WTC11 (cell line): ENCODE results near the gene YES1. TPM values are rescaled to one million over a fixed set of nuclear protein-coding genes. Genes with fewer than 3 reads are reported as not detected.
"Not testable (repeated sequence)": the region's sequence is repeated elsewhere in the genome, so short reads cannot be mapped to it uniquely, and the experiment has no call there.

Source experiments
- ATAC-seq: fragments of 200-7000 bp; cut with Tn5 transposase; 2 replicates; pipeline ENCODE4 v1.10.0; 2021; ENCODE audit warnings: mild to moderate bottlenecking, moderate library complexity
- CTCF ChIA-PET: fragments of 300-600 bp; sonication (Branson Sonifier 250); formaldehyde crosslinking; loops from one replicate; lab custom pipeline; 2021; ENCODE audit warnings: antibody characterized with exemption; lab: Charles Lee
- POLR2A ChIA-PET: fragments of 350-600 bp; sonication (Branson Sonifier 250); formaldehyde crosslinking; loops from one replicate; lab custom pipeline; 2021; ENCODE audit warnings: antibody characterized with exemption; lab: Charles Lee
- DNase-seq: peaks from one replicate; pipeline ENCODE4 v3.0.0; 2021; ENCODE audit warnings: low spot score
- H3K27ac Mint-ChIP-seq: 2 replicates; pipeline ENCODE4 v1.8.0; 2021; ENCODE audit warnings: mixed read lengths
- H3K27me3 Mint-ChIP-seq: 2 replicates; pipeline ENCODE4 v1.8.0; 2021; ENCODE audit warnings: low read depth, mild to moderate bottlenecking, moderate library complexity, mixed read lengths
- H3K36me3 Mint-ChIP-seq: 2 replicates; pipeline ENCODE4 v1.8.0; 2021; ENCODE audit warnings: mixed read lengths
- H3K4me1 Mint-ChIP-seq: 2 replicates; pipeline ENCODE4 v1.8.0; 2022; ENCODE audit warnings: mixed read lengths
- H3K4me3 Mint-ChIP-seq: 2 replicates; pipeline ENCODE4 v1.8.0; 2021; ENCODE audit warnings: mild to moderate bottlenecking, moderate library complexity, mixed read lengths
- H3K9me3 Mint-ChIP-seq: 2 replicates; pipeline ENCODE4 v1.8.0; 2021; ENCODE audit warnings: mixed read lengths
- ATF1 ChIP-seq: sonication (generic); formaldehyde crosslinking; IDR thresholded peaks from 2 replicates; pipeline ENCODE4 v1.8.1; 2023; ENCODE audit warnings: mild to moderate bottlenecking, moderate library complexity, missing genetic modification reagents
- GRHL2 ChIP-seq: fragments of 250-450 bp; sonication (Bioruptor Pico); IDR thresholded peaks from 2 replicates; pipeline ENCODE4 v1.8.0; 2022; ENCODE audit warnings: mild to moderate bottlenecking, moderate library complexity; ENCODE audit not compliant: insufficient replicate concordance, severe bottlenecking
- IRF2 ChIP-seq: sonication (generic); formaldehyde crosslinking; IDR thresholded peaks from 2 replicates; pipeline ENCODE4 v1.8.0; 2022; ENCODE audit warnings: low read depth, missing genetic modification reagents, borderline replicate concordance
- KAT7 ChIP-seq: sonication (generic); formaldehyde crosslinking; IDR thresholded peaks from 2 replicates; pipeline ENCODE4 v1.8.1; 2023; ENCODE audit warnings: missing genetic modification reagents, mild to moderate bottlenecking, borderline replicate concordance
- RORB ChIP-seq: fragments of 250-450 bp; sonication (Bioruptor Pico); IDR thresholded peaks from 2 replicates; pipeline ENCODE4 v1.9.0; 2021; ENCODE audit warnings: mild to moderate bottlenecking
- SMAD3 ChIP-seq: sonication (generic); formaldehyde crosslinking; IDR thresholded peaks from 2 replicates; pipeline ENCODE4 v1.8.0; 2022; ENCODE audit warnings: missing genetic modification reagents, mild to moderate bottlenecking, borderline replicate concordance
- SP1 ChIP-seq: sonication (generic); formaldehyde crosslinking; conservative IDR thresholded peaks from 2 replicates; pipeline ENCODE4 v1.8.1; 2022; ENCODE audit warnings: missing genetic modification reagents
- TEAD4 ChIP-seq: sonication (generic); formaldehyde crosslinking; IDR thresholded peaks from 2 replicates; pipeline ENCODE4 v1.8.0; 2022; ENCODE audit warnings: mild to moderate bottlenecking, missing genetic modification reagents
- TP53 ChIP-seq: sonication (generic); formaldehyde crosslinking; IDR thresholded peaks from 2 replicates; pipeline ENCODE4 v1.8.1; 2023; ENCODE audit warnings: mild to moderate bottlenecking, missing genetic modification reagents
- ZNF121 ChIP-seq: sonication (generic); formaldehyde crosslinking; IDR thresholded peaks from 2 replicates; pipeline ENCODE4 v1.8.0; 2023; ENCODE audit warnings: missing genetic modification reagents
- ZNF416 ChIP-seq: fragments of 250-450 bp; sonication (Bioruptor Pico); IDR thresholded peaks from 2 replicates; pipeline ENCODE4 v1.9.0; 2021; ENCODE audit warnings: mild to moderate bottlenecking, inconsistent platforms
- total RNA-seq: library from RNA; stranded (reverse); gene quantifications from 3 replicates; pipeline ENCODE4 v1.2.3, GENCODE V29; 2021
- TF ChIP-seq, protein P1 (sequence below): sonication (generic); formaldehyde crosslinking; conservative IDR thresholded peaks from 2 replicates; pipeline ENCODE4 v1.8.1; 2022; ENCODE audit warnings: mild to moderate bottlenecking, missing genetic modification reagents
- TF ChIP-seq, protein P2 (sequence below): sonication (generic); formaldehyde crosslinking; IDR thresholded peaks from 2 replicates; pipeline ENCODE4 v1.8.1; 2023; ENCODE audit warnings: mild to moderate bottlenecking, missing genetic modification reagents
- TF ChIP-seq, protein P3 (sequence below): sonication (generic); formaldehyde crosslinking; IDR thresholded peaks from 2 replicates; pipeline ENCODE4 v1.8.1; 2022; ENCODE audit warnings: missing genetic modification reagents, borderline replicate concordance
- TF ChIP-seq, protein P4 (sequence below): sonication (generic); formaldehyde crosslinking; IDR thresholded peaks from 2 replicates; pipeline ENCODE4 v1.8.1; 2022; ENCODE audit warnings: mild to moderate bottlenecking, missing genetic modification reagents, moderate library complexity, borderline replicate concordance
- TF ChIP-seq, protein P5 (sequence below): fragments of 200-600 bp; IDR thresholded peaks from 2 replicates; pipeline ENCODE4 v1.8.0; 2022; ENCODE audit warnings: antibody characterized with exemption

YES1 gene
- total RNA-seq, 1 experiment from 2014 or later: 113 TPM

DNA sequence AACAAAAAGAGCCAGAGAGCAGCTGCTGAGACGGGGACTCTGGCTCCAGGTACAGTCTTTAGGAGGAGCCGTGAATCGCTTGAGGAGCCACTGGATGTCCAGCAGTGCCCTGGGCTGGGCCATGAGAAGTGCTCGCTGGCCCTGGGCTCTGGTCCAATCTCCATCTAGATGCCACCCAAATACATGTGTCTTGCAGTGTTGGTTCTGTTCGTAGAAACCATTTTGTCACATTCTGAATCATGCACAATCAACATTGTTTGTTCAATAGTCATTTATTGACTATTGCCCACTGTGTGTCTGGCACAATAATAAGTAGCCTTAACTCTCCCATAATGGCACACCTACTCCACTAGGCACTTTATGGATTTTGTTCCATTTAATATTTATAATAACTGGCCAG is 128.5 kb downstream of the YES1 start:
- ATAC-seq: no peak
- ChIA-PET CTCF (interaction anchor here (1.0 kb wide), 1 partner anchor 29 kb away, joined by 3 read pairs; no protein-coding TSS in a partner anchor), POLR2A (no interaction called here)
- H3K36me3 Mint-ChIP-seq: peaks cover 32% of the 10 kb centered on the region
- no peaks in the 10 kb centered on the region for H3K27me3 Mint-ChIP-seq
- no peaks in the 10 kb centered on the region for H3K9me3 Mint-ChIP-seq
- no peak overlapping the region for H3K27ac Mint-ChIP-seq
- H3K4me1 Mint-ChIP-seq: peaks cover 34% of the 10 kb centered on the region
- no peak overlapping the region for H3K4me3 Mint-ChIP-seq
- TF ChIP-seq SP1 (CRISPR knock-in tag): no peak
- TF ChIP-seq, protein P1, sequence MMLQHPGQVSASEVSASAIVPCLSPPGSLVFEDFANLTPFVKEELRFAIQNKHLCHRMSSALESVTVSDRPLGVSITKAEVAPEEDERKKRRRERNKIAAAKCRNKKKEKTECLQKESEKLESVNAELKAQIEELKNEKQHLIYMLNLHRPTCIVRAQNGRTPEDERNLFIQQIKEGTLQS: no peak
- TF ChIP-seq IRF2 (CRISPR knock-in tag): no peak
- TF ChIP-seq, protein P2, sequence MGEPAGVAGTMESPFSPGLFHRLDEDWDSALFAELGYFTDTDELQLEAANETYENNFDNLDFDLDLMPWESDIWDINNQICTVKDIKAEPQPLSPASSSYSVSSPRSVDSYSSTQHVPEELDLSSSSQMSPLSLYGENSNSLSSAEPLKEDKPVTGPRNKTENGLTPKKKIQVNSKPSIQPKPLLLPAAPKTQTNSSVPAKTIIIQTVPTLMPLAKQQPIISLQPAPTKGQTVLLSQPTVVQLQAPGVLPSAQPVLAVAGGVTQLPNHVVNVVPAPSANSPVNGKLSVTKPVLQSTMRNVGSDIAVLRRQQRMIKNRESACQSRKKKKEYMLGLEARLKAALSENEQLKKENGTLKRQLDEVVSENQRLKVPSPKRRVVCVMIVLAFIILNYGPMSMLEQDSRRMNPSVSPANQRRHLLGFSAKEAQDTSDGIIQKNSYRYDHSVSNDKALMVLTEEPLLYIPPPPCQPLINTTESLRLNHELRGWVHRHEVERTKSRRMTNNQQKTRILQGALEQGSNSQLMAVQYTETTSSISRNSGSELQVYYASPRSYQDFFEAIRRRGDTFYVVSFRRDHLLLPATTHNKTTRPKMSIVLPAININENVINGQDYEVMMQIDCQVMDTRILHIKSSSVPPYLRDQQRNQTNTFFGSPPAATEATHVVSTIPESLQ (CRISPR knock-in tag): no peak
- TF ChIP-seq SMAD3: no peak
- TF ChIP-seq, all 79 proteins: peak for 0
- DNase-seq: no peak

DNA sequence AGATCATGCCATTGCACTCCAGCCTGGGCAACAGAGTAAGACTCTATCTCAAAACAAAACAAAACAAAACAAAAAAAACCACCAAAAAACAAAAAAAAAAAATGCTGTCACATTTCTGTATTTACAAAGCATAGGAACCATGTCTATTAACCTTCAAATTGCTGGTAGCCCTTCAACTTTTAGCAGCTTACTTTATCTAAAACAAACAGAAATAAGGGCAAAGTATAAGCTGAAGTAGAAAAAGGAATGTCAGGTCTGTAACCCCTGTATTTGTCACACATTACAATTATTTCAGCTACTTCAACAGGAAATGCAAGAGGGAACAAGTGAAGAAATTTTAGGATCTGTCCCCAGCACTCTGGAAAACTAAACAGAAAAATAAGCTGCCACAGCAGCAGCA is 129.2 kb downstream of the YES1 start:
- peaks cover 31% of the 10 kb centered on the region for H3K36me3 Mint-ChIP-seq

DNA sequence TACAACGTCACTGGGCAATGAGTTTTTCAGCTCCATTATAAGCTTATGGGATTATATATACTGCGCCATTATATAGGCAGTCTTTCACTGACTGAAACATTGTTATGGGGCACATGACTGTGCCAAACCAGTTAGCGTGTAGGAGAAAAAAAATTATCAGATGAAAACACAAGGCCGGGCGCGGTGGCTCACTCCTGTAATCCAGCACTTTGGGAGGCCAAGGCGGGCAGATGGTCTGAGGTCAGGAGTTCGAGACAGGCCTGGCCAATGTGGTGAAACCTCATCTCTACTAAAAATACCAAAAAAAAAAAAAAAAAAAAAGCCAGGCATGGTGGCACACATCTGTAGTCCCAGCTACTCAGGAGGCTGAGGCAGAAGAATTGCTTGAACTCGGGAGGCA is 129.6 kb downstream of the YES1 start:
- ATAC-seq, H3K27ac Mint-ChIP-seq, H3K9me3 Mint-ChIP-seq, POLR2A ChIA-PET, H3K4me3 Mint-ChIP-seq, H3K27me3 Mint-ChIP-seq, DNase-seq: not testable (repeated sequence)
- H3K4me1 Mint-ChIP-seq: peaks cover 24% of the 10 kb centered on the region
- H3K36me3 Mint-ChIP-seq: peaks cover 34% of the 10 kb centered on the region
- CTCF ChIA-PET: interaction anchor here (1.0 to 1.3 kb wide), 2 partner anchors 30 kb away, joined by 3 to 4 read pairs; partner anchors contain the start of gene ENOSF1

More for the DNA sequence above, 129.2 kb downstream of the YES1 start:
- H3K27me3 Mint-ChIP-seq: no peaks in the 10 kb centered on the region
- no peak overlapping the region for H3K27ac Mint-ChIP-seq
- ATAC-seq: no peak
- POLR2A ChIA-PET: no interaction called here
- CTCF ChIA-PET: interaction anchor here (1.0 kb wide), 1 partner anchor 30 kb away, joined by 3 read pairs; no protein-coding TSS in a partner anchor
- H3K4me1 Mint-ChIP-seq: peaks cover 28% of the 10 kb centered on the region
- TF ChIP-seq, protein P3, sequence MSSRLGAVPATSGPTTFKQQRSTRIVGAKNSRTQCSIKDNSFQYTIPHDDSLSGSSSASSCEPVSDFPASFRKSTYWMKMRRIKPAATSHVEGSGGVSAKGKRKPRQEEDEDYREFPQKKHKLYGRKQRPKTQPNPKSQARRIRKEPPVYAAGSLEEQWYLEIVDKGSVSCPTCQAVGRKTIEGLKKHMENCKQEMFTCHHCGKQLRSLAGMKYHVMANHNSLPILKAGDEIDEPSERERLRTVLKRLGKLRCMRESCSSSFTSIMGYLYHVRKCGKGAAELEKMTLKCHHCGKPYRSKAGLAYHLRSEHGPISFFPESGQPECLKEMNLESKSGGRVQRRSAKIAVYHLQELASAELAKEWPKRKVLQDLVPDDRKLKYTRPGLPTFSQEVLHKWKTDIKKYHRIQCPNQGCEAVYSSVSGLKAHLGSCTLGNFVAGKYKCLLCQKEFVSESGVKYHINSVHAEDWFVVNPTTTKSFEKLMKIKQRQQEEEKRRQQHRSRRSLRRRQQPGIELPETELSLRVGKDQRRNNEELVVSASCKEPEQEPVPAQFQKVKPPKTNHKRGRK: no peak
- TF ChIP-seq RORB (CRISPR knock-in tag) (no peak), TP53 (CRISPR knock-in tag) (no peak), ATF1 (no peak), GRHL2 (CRISPR knock-in tag) (no peak), ZNF121 (no peak), TEAD4 (CRISPR knock-in tag) (no peak), KAT7 (CRISPR knock-in tag) (no peak), ZNF416 (CRISPR knock-in tag) (no peak)
- TF ChIP-seq, protein P1: no peak
- TF ChIP-seq, protein P4, sequence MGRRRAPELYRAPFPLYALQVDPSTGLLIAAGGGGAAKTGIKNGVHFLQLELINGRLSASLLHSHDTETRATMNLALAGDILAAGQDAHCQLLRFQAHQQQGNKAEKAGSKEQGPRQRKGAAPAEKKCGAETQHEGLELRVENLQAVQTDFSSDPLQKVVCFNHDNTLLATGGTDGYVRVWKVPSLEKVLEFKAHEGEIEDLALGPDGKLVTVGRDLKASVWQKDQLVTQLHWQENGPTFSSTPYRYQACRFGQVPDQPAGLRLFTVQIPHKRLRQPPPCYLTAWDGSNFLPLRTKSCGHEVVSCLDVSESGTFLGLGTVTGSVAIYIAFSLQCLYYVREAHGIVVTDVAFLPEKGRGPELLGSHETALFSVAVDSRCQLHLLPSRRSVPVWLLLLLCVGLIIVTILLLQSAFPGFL (CRISPR knock-in tag): no peak
- TF ChIP-seq, protein P5, sequence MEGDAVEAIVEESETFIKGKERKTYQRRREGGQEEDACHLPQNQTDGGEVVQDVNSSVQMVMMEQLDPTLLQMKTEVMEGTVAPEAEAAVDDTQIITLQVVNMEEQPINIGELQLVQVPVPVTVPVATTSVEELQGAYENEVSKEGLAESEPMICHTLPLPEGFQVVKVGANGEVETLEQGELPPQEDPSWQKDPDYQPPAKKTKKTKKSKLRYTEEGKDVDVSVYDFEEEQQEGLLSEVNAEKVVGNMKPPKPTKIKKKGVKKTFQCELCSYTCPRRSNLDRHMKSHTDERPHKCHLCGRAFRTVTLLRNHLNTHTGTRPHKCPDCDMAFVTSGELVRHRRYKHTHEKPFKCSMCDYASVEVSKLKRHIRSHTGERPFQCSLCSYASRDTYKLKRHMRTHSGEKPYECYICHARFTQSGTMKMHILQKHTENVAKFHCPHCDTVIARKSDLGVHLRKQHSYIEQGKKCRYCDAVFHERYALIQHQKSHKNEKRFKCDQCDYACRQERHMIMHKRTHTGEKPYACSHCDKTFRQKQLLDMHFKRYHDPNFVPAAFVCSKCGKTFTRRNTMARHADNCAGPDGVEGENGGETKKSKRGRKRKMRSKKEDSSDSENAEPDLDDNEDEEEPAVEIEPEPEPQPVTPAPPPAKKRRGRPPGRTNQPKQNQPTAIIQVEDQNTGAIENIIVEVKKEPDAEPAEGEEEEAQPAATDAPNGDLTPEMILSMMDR: no peak
- TF ChIP-seq, all 79 proteins: peak for 0
- H3K9me3 Mint-ChIP-seq: no peaks in the 10 kb centered on the region
- no peak overlapping the region for H3K4me3 Mint-ChIP-seq
- no peak for DNase-seq
